Measurements from ENCODE around the gene PSG11. TPM values are rescaled to one million over a fixed set of nuclear protein-coding genes. Genes with fewer than 3 reads are reported as not detected.

The PSG11 gene
- total RNA-seq, 2 donors from 2014 or later, result not detected

DNA sequence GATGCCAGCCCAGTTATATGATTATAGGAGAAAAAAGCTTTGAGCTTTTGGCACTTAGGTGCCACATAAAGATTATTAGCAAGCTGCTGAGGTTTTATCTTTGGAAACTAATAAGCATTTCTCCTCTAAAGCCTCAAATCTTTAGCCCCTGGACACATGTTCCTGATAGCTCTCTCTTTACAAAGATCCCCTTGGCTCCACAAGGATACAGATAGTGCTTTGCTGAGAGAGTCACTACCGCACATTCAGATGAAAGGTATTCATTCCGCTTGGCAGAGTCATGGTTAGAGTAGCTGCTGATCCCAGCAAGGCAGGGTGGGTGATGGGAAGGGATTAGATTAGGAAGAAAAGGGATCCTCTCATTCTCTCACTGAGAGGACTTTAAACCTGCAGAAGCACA lies 61.1 kb downstream of the PSG11 start:
- Histone ChIP-seq H3K36me3 (no peaks in the 10 kb centered on the region), H3K9me3 (no peaks in the 10 kb centered on the region), H3K4me3 (no peak overlapping the region), H3K4me1 (replicated peaks) (no peaks in the 10 kb centered on the region), H3K27ac (no peak overlapping the region), H3K27me3 (replicated peaks; ENCODE audit: insufficient read depth) (no peaks in the 10 kb centered on the region)
- intact Hi-C loops (cut with DNase I), result no loop called here
- 92% methylated on average over 2 of the region's 2 CpGs for WGBS
- no peak for DNase-seq (ENCODE audit: low spot score)
- TF ChIP-seq, protein P1, sequence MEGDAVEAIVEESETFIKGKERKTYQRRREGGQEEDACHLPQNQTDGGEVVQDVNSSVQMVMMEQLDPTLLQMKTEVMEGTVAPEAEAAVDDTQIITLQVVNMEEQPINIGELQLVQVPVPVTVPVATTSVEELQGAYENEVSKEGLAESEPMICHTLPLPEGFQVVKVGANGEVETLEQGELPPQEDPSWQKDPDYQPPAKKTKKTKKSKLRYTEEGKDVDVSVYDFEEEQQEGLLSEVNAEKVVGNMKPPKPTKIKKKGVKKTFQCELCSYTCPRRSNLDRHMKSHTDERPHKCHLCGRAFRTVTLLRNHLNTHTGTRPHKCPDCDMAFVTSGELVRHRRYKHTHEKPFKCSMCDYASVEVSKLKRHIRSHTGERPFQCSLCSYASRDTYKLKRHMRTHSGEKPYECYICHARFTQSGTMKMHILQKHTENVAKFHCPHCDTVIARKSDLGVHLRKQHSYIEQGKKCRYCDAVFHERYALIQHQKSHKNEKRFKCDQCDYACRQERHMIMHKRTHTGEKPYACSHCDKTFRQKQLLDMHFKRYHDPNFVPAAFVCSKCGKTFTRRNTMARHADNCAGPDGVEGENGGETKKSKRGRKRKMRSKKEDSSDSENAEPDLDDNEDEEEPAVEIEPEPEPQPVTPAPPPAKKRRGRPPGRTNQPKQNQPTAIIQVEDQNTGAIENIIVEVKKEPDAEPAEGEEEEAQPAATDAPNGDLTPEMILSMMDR (IDR thresholded peaks at IDR 0.05), result no peak

GRCh38 chr19:42961119-42961518 lies 65.2 kb downstream of the PSG11 start:
- TF ChIP-seq POLR2A (IDR thresholded peaks at IDR 0.05) (no peak), POLR2AphosphoS5 (IDR thresholded peaks at IDR 0.05) (no peak)
- TF ChIP-seq, protein P1 (IDR thresholded peaks at IDR 0.05), result no peak
- H3K36me3 ChIP-seq, result no peaks in the 10 kb centered on the region
- no peaks in the 10 kb centered on the region for H3K4me1 ChIP-seq (replicated peaks)
- DNase-seq (ENCODE audit: low spot score), result no peak
- H3K27me3 ChIP-seq (replicated peaks; ENCODE audit: insufficient read depth), result no peaks in the 10 kb centered on the region
- no peaks in the 10 kb centered on the region for H3K9me3 ChIP-seq
- H3K4me3 ChIP-seq, result no peak overlapping the region
- H3K27ac ChIP-seq, result no peak overlapping the region
- WGBS, result 92% methylated on average over 6 of the region's 6 CpGs
- intact Hi-C loops (cut with DNase I), result no loop called here

Other genes starting within 250 kb of the PSG11 start
- not detected for gene PSG1, start 146.8 kb downstream of the PSG11 start, total RNA-seq
- not detected for gene PSG6, start 108.6 kb downstream of the PSG11 start, total RNA-seq
- gene PSG7, start 89.3 kb downstream of the PSG11 start, total RNA-seq, result not detected
- gene PSG2, start 56.2 kb upstream of the PSG11 start, total RNA-seq, result not detected
- not detected for gene PSG5, start 160.1 kb upstream of the PSG11 start, total RNA-seq
- gene PSG4, start 179.2 kb upstream of the PSG11 start, total RNA-seq, result 1 to 10 TPM in 1 of 2 donors, under 1 TPM in 1; 0.68 to 1.2 TPM
- not detected for gene PSG9, start 243.1 kb upstream of the PSG11 start, total RNA-seq